SK-N-SH (cell line): ENCODE measurements around the gene LRRC59.

Experiments
- CHD2 ChIP-seq: fragments of 150-350 bp; IDR thresholded peaks from 2 replicates; pipeline ENCODE4 v1.6.1; 2018; ENCODE audit warnings: low read length; ENCODE audit not compliant: partially characterized antibody
- FOSL2 ChIP-seq: IDR thresholded peaks from 2 replicates; pipeline ENCODE4 v1.4.0; 2012; ENCODE audit warnings: low read depth, mild to moderate bottlenecking, moderate library complexity, borderline replicate concordance
- MXI1 ChIP-seq: IDR thresholded peaks from 2 replicates; pipeline ENCODE4 v1.6.1; 2012; ENCODE audit warnings: mild to moderate bottlenecking, low read depth, low read length, improper control_type of control experiment
- NFIC ChIP-seq: IDR thresholded peaks from 2 replicates; pipeline ENCODE4 v1.4.0; 2012; ENCODE audit warnings: borderline replicate concordance
- POLR2AphosphoS5 ChIP-seq: IDR thresholded peaks from 2 replicates; pipeline ENCODE4 v1.6.1; 2012; ENCODE audit warnings: low read depth, low read length
- SMC3 ChIP-seq: IDR thresholded peaks from 2 replicates; pipeline ENCODE4 v1.6.1; 2012; ENCODE audit warnings: low read depth, low read length, improper control_type of control experiment
- TF ChIP-seq, protein P1 (sequence below): fragments of 150-350 bp; IDR thresholded peaks from 2 replicates; pipeline ENCODE4 v1.6.1; 2017; ENCODE audit warnings: antibody characterized with exemption, low read length, low read depth, borderline replicate concordance
- TF ChIP-seq, protein P2 (sequence below): IDR thresholded peaks from 2 replicates; pipeline ENCODE4 v1.4.0; 2012; ENCODE audit warnings: low read depth
- TF ChIP-seq, protein P3 (sequence below): fragments of 200-600 bp; sonication (generic); IDR thresholded peaks from 2 replicates; pipeline ENCODE4 v1.6.1; 2017; ENCODE audit warnings: antibody characterized with exemption, mild to moderate bottlenecking, moderate library complexity
- TF ChIP-seq, protein P4 (sequence below): IDR thresholded peaks from 2 replicates; pipeline ENCODE4; 2012
- TF ChIP-seq, protein P5 (sequence below): fragments of 150-350 bp; IDR thresholded peaks from 2 replicates; pipeline ENCODE4 v1.6.1; 2016; ENCODE audit warnings: mild to moderate bottlenecking, low read depth, low read length
- TF ChIP-seq, protein P6 (sequence below): IDR thresholded peaks from 2 replicates; pipeline ENCODE4 v1.6.1; 2012; ENCODE audit warnings: mild to moderate bottlenecking, low read depth, low read length, moderate library complexity
- TF ChIP-seq, protein P7 (sequence below): IDR thresholded peaks from 2 replicates; pipeline ENCODE4 v1.4.0; 2012; ENCODE audit warnings: low read depth, borderline replicate concordance

DNA sequence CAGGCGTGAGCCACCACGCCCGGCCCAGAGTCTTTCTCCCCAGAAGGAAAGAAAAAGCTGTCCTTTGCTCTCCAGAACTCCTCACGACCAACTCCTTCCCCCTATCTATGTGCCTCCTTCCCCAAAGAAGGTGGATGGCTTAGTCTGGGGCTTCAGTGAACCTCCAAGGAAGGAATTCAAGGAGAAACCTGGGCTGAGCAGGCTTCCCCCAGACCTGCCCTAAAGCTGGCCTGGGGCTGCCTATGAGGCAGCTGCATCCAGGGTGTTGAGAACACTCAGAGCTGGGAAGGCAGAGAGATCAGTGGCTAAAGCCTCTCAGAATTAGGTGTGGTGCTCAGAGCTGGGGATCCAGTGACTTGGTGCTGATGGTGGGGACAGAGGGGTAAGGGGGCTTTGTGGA lies 32.5 kb upstream of the LRRC59 start:
- TF ChIP-seq, protein P1, sequence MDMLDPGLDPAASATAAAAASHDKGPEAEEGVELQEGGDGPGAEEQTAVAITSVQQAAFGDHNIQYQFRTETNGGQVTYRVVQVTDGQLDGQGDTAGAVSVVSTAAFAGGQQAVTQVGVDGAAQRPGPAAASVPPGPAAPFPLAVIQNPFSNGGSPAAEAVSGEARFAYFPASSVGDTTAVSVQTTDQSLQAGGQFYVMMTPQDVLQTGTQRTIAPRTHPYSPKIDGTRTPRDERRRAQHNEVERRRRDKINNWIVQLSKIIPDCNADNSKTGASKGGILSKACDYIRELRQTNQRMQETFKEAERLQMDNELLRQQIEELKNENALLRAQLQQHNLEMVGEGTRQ, result no peak
- TF ChIP-seq, protein P2, sequence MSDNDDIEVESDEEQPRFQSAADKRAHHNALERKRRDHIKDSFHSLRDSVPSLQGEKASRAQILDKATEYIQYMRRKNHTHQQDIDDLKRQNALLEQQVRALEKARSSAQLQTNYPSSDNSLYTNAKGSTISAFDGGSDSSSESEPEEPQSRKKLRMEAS, result no peak
- TF ChIP-seq CHD2, result no peak
- TF ChIP-seq, protein P3, sequence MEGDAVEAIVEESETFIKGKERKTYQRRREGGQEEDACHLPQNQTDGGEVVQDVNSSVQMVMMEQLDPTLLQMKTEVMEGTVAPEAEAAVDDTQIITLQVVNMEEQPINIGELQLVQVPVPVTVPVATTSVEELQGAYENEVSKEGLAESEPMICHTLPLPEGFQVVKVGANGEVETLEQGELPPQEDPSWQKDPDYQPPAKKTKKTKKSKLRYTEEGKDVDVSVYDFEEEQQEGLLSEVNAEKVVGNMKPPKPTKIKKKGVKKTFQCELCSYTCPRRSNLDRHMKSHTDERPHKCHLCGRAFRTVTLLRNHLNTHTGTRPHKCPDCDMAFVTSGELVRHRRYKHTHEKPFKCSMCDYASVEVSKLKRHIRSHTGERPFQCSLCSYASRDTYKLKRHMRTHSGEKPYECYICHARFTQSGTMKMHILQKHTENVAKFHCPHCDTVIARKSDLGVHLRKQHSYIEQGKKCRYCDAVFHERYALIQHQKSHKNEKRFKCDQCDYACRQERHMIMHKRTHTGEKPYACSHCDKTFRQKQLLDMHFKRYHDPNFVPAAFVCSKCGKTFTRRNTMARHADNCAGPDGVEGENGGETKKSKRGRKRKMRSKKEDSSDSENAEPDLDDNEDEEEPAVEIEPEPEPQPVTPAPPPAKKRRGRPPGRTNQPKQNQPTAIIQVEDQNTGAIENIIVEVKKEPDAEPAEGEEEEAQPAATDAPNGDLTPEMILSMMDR, result no peak
- no peak for TF ChIP-seq MXI1
- no peak for TF ChIP-seq POLR2AphosphoS5
- TF ChIP-seq, protein P4, sequence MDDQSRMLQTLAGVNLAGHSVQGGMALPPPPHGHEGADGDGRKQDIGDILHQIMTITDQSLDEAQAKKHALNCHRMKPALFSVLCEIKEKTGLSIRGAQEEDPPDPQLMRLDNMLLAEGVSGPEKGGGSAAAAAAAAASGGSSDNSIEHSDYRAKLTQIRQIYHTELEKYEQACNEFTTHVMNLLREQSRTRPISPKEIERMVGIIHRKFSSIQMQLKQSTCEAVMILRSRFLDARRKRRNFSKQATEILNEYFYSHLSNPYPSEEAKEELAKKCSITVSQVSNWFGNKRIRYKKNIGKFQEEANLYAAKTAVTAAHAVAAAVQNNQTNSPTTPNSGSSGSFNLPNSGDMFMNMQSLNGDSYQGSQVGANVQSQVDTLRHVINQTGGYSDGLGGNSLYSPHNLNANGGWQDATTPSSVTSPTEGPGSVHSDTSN, result no peak
- TF ChIP-seq, protein P5, sequence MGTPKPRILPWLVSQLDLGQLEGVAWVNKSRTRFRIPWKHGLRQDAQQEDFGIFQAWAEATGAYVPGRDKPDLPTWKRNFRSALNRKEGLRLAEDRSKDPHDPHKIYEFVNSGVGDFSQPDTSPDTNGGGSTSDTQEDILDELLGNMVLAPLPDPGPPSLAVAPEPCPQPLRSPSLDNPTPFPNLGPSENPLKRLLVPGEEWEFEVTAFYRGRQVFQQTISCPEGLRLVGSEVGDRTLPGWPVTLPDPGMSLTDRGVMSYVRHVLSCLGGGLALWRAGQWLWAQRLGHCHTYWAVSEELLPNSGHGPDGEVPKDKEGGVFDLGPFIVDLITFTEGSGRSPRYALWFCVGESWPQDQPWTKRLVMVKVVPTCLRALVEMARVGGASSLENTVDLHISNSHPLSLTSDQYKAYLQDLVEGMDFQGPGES, result no peak
- TF ChIP-seq, protein P6, sequence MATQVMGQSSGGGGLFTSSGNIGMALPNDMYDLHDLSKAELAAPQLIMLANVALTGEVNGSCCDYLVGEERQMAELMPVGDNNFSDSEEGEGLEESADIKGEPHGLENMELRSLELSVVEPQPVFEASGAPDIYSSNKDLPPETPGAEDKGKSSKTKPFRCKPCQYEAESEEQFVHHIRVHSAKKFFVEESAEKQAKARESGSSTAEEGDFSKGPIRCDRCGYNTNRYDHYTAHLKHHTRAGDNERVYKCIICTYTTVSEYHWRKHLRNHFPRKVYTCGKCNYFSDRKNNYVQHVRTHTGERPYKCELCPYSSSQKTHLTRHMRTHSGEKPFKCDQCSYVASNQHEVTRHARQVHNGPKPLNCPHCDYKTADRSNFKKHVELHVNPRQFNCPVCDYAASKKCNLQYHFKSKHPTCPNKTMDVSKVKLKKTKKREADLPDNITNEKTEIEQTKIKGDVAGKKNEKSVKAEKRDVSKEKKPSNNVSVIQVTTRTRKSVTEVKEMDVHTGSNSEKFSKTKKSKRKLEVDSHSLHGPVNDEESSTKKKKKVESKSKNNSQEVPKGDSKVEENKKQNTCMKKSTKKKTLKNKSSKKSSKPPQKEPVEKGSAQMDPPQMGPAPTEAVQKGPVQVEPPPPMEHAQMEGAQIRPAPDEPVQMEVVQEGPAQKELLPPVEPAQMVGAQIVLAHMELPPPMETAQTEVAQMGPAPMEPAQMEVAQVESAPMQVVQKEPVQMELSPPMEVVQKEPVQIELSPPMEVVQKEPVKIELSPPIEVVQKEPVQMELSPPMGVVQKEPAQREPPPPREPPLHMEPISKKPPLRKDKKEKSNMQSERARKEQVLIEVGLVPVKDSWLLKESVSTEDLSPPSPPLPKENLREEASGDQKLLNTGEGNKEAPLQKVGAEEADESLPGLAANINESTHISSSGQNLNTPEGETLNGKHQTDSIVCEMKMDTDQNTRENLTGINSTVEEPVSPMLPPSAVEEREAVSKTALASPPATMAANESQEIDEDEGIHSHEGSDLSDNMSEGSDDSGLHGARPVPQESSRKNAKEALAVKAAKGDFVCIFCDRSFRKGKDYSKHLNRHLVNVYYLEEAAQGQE, result no peak
- TF ChIP-seq NFIC, result no peak
- no peak for TF ChIP-seq SMC3
- TF ChIP-seq FOSL2, result no peak
- TF ChIP-seq, protein P7, sequence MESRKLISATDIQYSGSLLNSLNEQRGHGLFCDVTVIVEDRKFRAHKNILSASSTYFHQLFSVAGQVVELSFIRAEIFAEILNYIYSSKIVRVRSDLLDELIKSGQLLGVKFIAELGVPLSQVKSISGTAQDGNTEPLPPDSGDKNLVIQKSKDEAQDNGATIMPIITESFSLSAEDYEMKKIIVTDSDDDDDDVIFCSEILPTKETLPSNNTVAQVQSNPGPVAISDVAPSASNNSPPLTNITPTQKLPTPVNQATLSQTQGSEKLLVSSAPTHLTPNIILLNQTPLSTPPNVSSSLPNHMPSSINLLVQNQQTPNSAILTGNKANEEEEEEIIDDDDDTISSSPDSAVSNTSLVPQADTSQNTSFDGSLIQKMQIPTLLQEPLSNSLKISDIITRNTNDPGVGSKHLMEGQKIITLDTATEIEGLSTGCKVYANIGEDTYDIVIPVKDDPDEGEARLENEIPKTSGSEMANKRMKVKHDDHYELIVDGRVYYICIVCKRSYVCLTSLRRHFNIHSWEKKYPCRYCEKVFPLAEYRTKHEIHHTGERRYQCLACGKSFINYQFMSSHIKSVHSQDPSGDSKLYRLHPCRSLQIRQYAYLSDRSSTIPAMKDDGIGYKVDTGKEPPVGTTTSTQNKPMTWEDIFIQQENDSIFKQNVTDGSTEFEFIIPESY, result no peak
